Thyroid gland (tissue), 4 donors: ENCODE data around the gene TCF12. TPM values are rescaled to one million over a fixed set of nuclear protein-coding genes. Genes with fewer than 3 reads are reported as not detected.
A peak's percentile ranks its signal among the peaks of the same experiment; 100 is the strongest.

ENCODE experiments used
- DNase-seq, 2 donors: peaks; one replicate each; pipeline ENCODE4 v3.0.0-alpha.2; 2019
- H3K27ac ChIP-seq, 3 donors: fragments of 200-600 bp; sonication (generic); 1 replicate in 2 of 3; 2 replicates in 1 of 3; pipeline ENCODE4 v1.5.1; 2016 to 2019; ENCODE audit warnings: mild to moderate bottlenecking in 1 of 3, moderate library complexity in 1 of 3
- H3K27me3 ChIP-seq: fragments of 200-600 bp; sonication (generic); one replicate; pipeline ENCODE4 v1.5.1; 2019
- H3K36me3 ChIP-seq, 2 donors: fragments of 200-600 bp; sonication (generic); one replicate each; pipeline ENCODE4 v1.5.1; 2016 to 2019
- H3K4me1 ChIP-seq, 2 donors: fragments of 200-600 bp; sonication (generic); one replicate each; pipeline ENCODE4 v1.5.1; 2017 to 2019
- H3K4me3 ChIP-seq, 3 donors: fragments of 200-600 bp; sonication (generic); replicated peaks in 1 of 3; 1 replicate in 2 of 3; 2 replicates in 1 of 3; pipeline ENCODE4 v1.5.1; 2016; ENCODE audit warnings: mild to moderate bottlenecking in 1 of 3
- H3K9me3 ChIP-seq: fragments of 200-600 bp; sonication (generic); one replicate; pipeline ENCODE4 v1.5.1; 2017
- POLR2A ChIP-seq, 2 donors: fragments of 450-650 bp; IDR thresholded peaks; one replicate each; pipeline ENCODE4 v1.6.1; 2017; ENCODE audit warnings: antibody characterized with exemption in 2 of 2, mild to moderate bottlenecking in 2 of 2, moderate library complexity in 1 of 2
- WGBS, 2 donors: methylation state at CpG; one replicate each; pipeline ENCODE4 v1.1.5; 2017; 5-methylcytosine and 5-hydroxymethylcytosine counted together
- intact Hi-C: fragments of 100-400 bp; cut with DNase I; formaldehyde crosslinking; loops from one replicate; pipeline ENCODE4 v1.15.1; 2023
- total RNA-seq, 4 donors: library from RNA; depleted of rRNA; stranded (reverse); fragments of >200 nt; gene quantifications; one replicate each; pipeline ENCODE4 v1.2.3, GENCODE V29; 2016
- TF ChIP-seq, protein P1 (sequence below), 6 experiments: fragments of 200-600 bp in 3 of 6; fragments of 450-650 bp in 3 of 6; sonication (generic) in 3 of 6; IDR thresholded peaks; one replicate each; pipeline ENCODE4 v1.5.1; 2016 to 2019; ENCODE audit warnings: antibody characterized with exemption in 6 of 6, mild to moderate bottlenecking in 2 of 6, inconsistent platforms in 1 of 6, moderate library complexity in 1 of 6

Gene TCF12
- total RNA-seq, 4 donors from 2014 or later = 54.8 to 156 (median 108) TPM

DNA sequence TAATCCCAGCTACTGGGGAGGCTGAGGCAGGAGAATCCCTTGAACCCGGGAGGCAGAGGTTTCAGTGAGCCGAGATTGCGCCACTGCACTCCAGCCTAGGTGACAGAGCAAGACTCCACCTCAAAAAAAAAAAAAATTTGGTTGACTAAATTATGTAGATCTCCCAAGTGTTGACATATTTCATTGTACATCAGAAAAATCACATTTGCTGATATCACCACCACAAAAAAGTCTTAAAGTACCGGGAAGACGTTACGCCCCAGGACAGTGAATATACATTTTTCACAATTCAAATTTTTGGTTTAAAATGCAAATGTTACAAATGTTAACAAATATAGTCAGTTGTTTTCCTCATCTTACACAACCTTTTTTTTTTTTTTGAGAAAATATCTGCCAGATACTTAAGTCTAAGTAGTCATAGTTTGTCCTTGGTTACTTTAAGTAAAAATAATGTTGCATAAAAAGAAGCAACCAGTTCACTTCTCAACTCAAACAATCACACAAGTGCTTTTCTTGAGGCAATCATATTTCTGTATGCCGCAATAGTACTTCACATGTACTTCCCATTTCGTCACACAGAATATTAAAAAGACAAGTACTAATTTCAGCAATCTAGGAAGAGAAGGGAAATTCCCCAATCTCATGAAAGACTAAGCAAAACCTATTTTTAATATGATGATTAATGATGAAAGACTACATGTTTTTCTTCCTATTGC, 41.0 kb upstream of the TCF12 start:
- TF ChIP-seq, protein P1, sequence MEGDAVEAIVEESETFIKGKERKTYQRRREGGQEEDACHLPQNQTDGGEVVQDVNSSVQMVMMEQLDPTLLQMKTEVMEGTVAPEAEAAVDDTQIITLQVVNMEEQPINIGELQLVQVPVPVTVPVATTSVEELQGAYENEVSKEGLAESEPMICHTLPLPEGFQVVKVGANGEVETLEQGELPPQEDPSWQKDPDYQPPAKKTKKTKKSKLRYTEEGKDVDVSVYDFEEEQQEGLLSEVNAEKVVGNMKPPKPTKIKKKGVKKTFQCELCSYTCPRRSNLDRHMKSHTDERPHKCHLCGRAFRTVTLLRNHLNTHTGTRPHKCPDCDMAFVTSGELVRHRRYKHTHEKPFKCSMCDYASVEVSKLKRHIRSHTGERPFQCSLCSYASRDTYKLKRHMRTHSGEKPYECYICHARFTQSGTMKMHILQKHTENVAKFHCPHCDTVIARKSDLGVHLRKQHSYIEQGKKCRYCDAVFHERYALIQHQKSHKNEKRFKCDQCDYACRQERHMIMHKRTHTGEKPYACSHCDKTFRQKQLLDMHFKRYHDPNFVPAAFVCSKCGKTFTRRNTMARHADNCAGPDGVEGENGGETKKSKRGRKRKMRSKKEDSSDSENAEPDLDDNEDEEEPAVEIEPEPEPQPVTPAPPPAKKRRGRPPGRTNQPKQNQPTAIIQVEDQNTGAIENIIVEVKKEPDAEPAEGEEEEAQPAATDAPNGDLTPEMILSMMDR (IDR thresholded peaks at IDR 0.05) = no peak
- TF ChIP-seq POLR2A (IDR thresholded peaks at IDR 0.05) = no peak
- DNase-seq = no peak
- Histone ChIP-seq H3K36me3 (no peaks in the 10 kb centered on the region), H3K9me3 (no peaks in the 10 kb centered on the region), H3K27ac (no peak overlapping the region), H3K4me3 (no peak overlapping the region), H3K27me3 (no peaks in the 10 kb centered on the region), H3K4me1 (no peaks in the 10 kb centered on the region)
- 95% methylated on average over 8 of the region's 8 CpGs for WGBS, 2 donors
- intact Hi-C loops = no loop called here

DNA sequence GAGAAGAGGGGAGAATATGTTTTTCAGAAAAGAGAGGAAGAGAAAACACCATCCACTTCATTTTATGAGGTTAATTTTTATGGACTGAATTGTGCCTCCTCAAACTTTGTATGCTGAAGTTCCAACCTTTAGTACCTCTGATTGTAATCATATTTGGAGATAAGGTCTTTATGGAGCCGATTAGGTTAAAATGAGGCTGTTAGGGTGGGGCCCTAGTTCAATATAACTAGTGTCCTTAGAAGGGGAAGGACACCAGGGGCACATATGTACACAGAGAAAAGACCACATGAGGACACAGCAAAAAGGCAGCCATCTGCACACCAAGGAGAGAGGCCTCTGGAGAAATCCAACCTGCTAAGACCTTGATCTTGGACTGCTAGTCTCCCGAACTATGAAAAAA, 38.9 kb upstream of the TCF12 start:
- WGBS, 2 donors = 73 to 100% methylated on average over 2 of the region's 2 CpGs
- intact Hi-C loops = no loop called here
- no peak for DNase-seq
- no peak for TF ChIP-seq POLR2A (IDR thresholded peaks at IDR 0.05)
- TF ChIP-seq, protein P1 (IDR thresholded peaks at IDR 0.05) = no peak
- H3K4me3 ChIP-seq = no peak overlapping the region
- H3K4me1 ChIP-seq = no peaks in the 10 kb centered on the region
- no peaks in the 10 kb centered on the region for H3K36me3 ChIP-seq
- H3K27ac ChIP-seq = no peak overlapping the region
- H3K9me3 ChIP-seq = no peaks in the 10 kb centered on the region
- no peaks in the 10 kb centered on the region for H3K27me3 ChIP-seq

DNA sequence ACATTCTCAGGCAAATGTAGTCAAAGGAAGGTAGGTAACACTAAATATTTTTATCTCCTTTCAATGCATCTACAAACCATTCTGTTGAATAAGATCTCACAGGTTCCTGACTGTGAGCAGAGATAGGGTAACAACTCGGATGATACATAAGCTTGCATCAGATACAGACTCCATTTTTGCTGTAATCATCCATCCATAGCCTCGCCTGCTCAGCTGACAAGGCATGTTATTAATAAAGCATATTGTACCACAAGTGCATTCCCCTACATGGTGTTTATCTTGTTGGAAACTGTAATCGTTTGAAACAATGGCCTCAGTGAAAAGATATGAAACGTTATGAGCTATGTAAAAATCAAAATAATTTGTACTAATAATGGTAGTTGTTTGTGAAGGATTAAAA, 35.4 kb upstream of the TCF12 start:
- TF ChIP-seq, protein P1 (IDR thresholded peaks at IDR 0.05) = no peak
- TF ChIP-seq POLR2A (IDR thresholded peaks at IDR 0.05) = no peak
- Histone ChIP-seq H3K36me3 (no peaks in the 10 kb centered on the region), H3K27ac (no peak overlapping the region), H3K4me1 (peaks cover 0 to 10% of the 10 kb centered on the region in 2 donors), H3K9me3 (no peaks in the 10 kb centered on the region), H3K4me3 (no peak overlapping the region), H3K27me3 (no peaks in the 10 kb centered on the region)
- no peak for DNase-seq
- 85 to 87% methylated on average over 4 of the region's 4 CpGs for WGBS, 2 donors
- intact Hi-C loops = no loop called here

DNA sequence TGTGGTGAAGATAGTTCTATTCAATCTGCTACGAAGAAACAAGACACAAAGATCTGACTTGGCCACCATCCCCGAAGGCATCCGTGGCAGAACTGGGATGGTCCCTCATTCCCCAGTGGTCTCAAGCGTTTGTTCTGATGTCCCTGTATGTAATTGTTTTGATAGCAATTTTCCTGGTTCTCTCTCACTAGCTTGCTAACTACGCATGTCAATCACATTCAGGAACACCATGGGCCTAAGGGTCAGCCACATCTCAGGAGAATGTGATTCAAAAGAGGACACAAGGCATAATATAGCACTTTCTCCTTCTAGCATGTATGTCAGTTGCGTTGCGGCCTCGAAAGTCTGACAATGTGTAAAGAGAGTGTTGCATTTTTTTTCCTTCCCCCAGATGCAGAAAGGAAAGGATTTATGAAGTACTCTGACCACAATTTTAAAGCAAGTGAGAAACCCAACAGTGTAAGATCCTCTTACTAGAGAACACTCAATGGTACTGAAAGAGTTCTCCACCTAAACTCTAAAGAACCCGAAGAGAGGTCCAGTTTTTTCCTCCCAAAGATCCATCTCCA, 32.0 kb upstream of the TCF12 start:
- no peaks in the 10 kb centered on the region for H3K36me3 ChIP-seq
- intact Hi-C loops = loop anchor here (2.0 kb wide), 1 partner anchor 32 kb away; the partner anchor contains the start of gene TCF12
- WGBS, 2 donors = 53 to 59% methylated on average over 9 of the region's 9 CpGs
- H3K27ac ChIP-seq = peak overlapping the region; percentile 84 to 98 (median 92)
- DNase-seq = peak in 1 of 2 donors; percentile 6
- no peaks in the 10 kb centered on the region for H3K27me3 ChIP-seq
- no peaks in the 10 kb centered on the region for H3K9me3 ChIP-seq
- peaks cover 0 to 16% of the 10 kb centered on the region in 2 donors for H3K4me1 ChIP-seq
- peak overlapping the region in 2 of 3 donors; percentile 52 to 63 for H3K4me3 ChIP-seq
- TF ChIP-seq, protein P1 (IDR thresholded peaks at IDR 0.05) = no peak
- TF ChIP-seq POLR2A (IDR thresholded peaks at IDR 0.05) = no peak
